MV-4-11 (cell line): ENCODE results near the gene STPG3.
"Not testable (repeated sequence)": the region's sequence is repeated elsewhere in the genome, so short reads cannot be mapped to it uniquely, and the experiment has no call there.

Experiments
- DNase-seq: peaks from one replicate; lab custom pipeline; 2025; lab: John Stamatoyannopoulos, UW

STPG3 gene

DNA sequence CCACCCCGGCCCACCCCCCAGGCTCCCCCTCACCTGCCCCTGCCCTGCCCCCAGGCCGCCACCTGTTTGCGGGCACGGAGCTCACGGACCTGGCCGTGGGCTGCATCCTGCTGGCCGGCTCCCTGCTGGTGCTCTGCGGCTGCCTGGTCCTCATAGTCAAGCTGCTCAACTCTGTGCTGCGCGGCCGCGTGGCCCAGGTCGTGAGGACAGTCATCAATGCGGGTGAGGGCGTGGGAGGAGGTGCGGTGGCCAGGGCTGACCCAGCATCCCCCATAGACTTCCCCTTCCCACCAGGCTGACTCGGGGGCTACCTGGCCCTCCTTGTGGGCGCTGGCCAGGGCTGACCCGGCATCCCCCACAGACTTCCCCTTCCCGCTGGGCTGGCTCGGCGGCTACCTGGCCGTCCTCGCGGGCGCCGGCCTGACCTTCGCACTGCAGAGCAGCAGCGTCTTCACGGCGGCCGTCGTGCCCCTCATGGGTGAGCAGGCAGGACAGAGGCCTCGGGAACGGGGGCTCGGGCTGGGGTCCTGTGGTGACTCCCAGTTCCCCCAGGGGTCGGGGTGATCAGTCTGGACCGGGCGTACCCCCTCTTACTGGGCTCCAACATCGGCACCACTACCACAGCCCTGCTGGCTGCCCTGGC lies 16.9 kb upstream of the STPG3 start:
- DNase-seq = no peak

DNA sequence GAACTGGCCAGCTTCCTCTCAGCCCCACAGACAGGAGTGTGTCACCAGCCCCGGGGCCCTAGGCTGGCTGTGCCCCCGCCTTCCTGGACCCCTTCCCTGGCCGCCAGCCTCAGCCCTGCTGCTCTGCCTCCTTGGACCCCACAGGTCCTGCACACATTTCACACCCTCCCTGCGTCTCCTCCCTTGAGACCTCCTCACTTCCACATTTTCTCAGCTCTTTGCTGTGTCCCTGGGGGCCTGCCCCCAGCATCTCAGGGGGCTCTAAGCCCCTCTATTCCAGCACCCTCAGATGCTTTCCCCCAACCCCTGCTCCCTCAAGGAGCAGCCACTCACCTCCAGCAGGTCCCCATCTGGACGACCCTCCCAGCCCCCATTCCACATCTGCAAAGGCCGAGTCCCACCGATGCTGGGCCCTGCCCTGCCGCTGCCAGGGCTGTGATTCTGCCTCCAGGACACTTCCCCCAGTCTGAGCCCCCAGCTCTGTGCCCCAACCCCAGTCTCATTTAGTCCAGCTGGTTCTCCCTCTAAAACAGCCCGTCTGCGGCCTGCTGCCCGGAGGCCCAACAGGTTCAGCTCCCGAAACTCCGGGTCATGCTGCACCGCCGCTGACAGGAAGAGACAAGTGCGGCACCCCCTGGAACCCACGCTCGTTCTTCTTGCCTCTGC lies 16.2 kb upstream of the STPG3 start:
- no peak for DNase-seq

DNA sequence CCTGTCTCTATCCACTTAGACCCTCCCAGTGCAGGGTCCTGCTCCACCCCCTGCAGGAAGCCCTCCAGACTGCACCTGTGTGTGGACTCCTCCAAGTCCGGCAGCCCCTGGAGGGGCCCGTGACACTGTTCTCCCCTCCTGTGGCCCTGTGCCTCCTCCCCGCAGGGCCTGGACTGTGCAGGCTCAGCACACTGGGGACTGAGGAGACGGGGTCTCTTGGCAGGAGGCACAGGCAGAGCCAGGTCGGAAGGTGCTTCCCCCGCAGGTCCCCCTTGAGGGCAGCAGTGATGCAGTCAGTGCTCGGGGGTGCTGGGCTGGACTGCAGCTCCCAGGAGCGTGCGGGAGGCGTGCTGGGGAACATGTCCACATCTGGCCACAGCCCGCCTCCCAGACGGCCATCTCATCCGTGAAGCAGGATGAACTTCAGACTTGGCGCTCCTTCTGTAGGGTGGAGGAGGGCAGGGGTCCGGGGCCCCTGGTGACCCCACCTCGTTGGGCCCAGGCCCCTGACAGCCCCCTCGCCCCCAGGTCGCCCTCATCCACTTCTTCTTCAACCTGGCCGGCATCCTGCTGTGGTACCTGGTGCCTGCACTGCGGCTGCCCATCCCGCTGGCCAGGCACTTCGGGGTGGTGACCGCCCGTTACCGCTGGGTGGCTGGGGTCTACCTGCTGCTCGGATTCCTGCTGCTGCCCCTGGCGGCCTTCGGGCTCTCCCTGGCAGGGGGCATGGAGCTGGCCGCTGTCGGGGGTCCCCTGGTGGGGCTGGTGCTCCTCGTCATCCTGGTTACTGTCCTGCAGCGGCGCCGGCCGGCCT lies 15.5 kb upstream of the STPG3 start:
- no peak for DNase-seq

DNA sequence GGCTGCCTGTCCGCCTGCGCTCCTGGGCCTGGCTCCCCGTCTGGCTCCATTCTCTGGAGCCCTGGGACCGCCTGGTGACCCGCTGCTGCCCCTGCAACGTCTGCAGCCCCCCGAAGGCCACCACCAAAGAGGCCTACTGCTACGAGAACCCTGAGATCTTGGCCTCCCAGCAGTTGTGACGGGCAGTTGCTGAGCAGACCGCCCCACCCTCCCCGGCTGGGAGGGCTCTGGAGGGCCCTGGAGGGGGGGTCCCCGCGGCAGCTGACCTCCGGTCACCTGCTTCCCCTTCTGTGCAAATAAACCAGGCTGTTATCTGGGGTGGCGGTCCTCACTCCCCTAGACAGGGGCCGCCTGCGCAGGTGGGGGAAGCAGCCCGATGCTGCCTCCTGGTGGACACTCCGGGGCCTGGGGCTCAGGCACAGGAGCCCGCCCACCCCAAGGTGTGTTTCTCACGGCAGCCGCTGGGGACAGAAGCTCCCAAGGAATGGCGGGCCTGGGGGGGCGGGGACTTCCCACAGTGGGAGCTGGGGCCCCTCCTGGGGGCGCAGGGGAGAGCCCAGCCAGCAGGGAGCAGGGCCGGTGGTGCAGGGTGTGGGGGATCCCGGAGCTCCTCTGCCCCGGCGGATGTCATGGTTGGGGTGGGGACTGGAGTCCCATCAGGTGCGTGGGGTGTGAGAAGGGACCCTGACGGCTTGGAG lies 14.7 kb upstream of the STPG3 start:
- peak; percentile 75 for DNase-seq

DNA sequence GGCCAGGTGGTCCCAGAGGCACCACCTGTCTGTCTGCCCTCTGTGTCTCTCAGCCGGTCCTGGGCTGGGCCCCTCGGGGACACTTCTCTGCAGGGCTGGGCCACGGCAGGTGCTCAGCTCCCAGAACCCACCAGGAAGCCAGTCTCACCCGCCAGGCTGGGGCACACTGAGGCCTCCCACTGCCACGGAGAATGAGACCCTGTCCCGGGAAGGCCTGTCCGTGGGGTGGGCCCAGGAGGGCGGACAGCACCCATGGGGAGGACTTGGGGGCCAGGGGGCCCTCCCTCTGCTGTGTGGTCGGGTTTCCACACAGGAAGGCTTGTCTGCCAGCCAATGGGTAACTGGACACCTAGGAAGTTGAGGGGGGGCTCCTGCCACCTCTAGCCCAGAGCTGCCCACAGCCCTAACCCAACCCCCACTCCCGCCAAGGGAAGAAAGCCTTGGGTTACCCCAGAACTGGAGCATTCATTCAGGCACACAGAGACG lies 14.1 kb upstream of the STPG3 start:
- DNase-seq = no peak

DNA sequence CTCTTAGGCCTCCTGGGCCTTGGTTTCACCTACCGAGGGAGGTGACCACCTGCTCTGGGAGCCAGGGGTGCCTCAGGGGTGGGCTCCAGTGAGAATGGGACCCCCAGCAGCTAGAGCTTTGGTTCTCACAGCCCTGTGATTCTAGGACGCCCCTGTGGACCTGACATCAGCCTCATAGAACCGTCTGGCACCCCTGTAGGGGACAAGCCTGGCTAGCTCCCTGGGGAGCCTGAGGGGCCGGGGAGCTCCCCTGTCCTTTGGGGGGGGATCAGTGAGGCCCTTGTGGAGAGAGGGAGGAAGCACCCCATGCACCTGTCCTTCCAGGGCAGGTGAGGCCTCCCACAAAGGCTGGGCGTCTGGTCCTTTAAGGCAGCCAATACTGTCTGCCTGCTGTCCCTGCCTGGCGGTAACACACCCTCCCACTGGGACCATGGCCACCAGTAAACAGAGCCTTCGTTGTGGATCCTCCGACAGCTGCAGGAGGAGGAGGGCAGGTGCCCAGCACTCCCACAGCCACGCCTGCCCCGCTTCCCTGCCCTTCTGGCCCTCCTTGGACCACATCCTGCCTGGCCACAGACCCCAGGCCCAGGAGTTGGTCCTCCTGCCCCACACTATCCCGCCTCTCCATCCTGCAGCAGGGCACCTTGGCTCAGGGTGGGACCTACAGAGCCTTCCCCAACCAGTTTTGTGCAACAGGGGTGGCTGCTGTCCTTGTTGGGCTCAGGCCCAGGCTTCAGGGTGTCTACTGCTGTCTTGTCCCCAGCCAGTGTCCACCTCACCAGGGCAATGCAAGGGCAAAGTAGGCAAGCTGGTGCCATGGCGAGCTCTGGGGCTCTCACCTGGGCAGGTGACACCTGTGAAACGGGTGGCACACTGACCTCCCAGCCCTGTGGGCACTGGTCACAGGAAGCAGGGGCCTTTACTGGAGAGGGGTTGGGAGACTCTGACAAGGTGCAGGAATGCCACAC lies 13.0 kb upstream of the STPG3 start:
- DNase-seq = no peak

DNA sequence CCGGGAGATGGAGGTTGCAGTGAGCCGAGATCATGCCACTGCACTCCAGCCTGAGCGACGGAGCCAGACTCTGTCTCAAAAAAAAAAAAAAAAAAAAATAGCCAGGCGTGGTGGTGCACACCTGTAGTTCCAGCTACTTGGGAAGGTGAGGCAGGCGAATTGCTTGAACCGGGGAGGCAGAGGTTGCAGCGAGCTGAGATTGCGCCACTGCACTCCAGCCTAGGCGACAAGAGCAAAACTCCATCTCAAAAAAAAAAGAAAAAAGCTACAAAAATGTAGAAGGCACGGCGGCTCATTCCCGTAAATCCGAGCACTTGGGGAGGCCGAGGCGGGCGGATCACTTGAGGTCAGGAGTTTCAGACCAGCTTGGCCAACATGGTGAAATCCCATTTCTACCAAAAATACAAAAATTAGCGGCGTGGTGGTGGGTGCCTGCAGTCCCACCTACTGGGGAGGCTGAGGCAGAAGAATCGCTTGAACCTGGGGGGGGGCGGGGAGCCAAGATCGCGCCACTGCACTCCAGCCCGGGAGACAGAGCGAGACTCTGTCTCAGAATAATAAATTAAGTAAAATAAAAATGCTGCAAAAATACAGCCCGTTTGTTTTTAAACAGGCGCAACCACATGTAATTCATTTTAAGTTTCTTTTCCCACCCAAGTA lies 11.4 kb upstream of the STPG3 start:
- not testable (repeated sequence) for DNase-seq

DNA sequence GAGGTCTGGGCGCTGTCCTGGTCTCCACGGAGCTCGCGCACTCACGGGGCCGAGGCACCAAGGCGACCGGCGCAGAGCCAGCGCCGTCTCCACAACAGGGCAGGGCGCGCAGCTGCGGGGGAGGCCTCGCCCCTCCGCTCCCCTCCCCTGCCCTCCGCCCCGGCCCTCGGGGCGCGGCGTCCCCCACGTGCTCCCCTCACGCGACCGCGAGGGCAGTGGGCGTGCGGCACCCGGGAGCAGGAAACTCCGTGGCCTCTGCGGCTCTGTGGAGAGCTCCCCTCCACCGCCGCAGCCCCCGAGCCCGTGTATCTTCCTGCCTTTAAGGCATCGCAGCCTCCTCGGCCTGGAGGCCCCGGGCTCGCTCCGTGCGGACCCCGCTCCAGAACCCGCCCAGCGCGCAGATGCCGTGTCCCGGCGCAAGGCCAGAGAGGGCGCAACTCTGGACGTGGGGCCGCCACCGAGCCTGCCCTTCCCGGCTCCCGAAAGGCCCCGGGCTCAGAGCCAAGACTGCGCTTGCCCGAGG lies 10.7 kb upstream of the STPG3 start:
- DNase-seq = peak; percentile 79

DNA sequence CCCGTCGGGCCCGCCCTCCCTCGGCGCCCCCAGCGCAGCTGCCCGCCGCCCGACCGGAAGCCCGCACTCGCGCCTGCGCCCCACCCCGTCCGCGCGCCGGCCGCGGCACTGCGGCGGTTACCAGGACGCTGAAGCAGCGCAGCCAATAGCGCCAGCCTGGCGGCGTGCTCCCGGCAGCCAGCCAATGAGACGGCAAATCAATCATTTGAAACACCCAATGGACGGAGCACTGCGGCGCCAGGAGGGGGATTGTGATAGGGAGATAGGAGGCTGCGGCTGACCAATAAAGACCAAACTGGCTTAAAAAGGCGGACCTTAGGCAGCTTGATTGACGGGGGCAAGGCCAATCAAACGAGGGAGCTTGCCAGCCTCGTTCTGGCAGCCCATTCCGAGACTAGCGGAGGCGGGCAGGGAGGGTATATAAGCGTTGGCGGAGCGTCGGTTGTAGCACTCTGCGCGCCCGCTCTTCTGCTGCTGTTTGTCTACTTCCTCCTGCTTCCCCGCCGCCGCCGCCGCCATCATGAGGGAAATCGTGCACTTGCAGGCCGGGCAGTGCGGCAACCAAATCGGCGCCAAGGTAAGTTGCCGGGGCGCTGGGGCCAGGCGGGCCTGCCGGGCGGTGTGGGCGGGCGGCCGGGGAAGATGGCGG lies 10.1 kb upstream of the STPG3 start, which contains the start of gene TUBB4B:
TUBB4B (plus strand) TSS at position 447 of the 649 bp plus-strand sequence; CDS start at position 521, 74 bp downstream.
- DNase-seq = peak; percentile 100

DNA sequence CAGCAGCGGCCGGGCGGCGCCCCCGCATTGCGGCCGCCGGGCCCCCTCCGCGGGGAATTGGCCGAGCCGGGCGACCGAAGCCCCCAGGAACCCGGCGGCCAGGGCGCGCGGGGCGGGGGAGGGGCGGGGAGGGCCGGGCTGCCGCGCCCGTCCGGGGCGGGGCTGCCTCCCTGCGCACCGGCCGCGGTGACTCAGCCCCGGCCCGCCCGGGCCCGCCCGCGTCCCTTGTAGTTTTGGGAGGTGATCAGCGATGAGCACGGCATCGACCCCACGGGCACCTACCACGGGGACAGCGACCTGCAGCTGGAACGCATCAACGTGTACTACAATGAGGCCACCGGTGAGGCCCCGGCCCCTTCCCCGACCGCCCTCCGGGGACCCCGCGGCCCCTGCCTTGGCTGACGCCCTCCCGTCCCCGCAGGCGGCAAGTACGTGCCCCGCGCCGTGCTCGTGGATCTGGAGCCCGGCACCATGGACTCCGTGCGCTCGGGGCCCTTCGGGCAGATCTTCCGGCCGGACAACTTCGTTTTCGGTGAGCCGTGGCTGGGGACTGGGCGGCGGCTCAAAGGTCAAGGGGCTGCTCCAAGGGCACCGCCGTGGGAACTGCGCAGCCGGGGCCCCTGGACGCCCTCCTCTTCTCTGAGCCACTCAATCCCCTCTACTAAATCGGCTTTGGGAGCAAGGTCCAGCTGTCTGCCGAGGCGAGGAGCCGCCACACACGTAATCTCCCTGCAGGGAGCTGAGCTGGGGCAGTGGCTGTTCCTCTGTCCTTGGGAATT lies 9.4 kb upstream of the STPG3 start:
- DNase-seq = peak; percentile 38

DNA sequence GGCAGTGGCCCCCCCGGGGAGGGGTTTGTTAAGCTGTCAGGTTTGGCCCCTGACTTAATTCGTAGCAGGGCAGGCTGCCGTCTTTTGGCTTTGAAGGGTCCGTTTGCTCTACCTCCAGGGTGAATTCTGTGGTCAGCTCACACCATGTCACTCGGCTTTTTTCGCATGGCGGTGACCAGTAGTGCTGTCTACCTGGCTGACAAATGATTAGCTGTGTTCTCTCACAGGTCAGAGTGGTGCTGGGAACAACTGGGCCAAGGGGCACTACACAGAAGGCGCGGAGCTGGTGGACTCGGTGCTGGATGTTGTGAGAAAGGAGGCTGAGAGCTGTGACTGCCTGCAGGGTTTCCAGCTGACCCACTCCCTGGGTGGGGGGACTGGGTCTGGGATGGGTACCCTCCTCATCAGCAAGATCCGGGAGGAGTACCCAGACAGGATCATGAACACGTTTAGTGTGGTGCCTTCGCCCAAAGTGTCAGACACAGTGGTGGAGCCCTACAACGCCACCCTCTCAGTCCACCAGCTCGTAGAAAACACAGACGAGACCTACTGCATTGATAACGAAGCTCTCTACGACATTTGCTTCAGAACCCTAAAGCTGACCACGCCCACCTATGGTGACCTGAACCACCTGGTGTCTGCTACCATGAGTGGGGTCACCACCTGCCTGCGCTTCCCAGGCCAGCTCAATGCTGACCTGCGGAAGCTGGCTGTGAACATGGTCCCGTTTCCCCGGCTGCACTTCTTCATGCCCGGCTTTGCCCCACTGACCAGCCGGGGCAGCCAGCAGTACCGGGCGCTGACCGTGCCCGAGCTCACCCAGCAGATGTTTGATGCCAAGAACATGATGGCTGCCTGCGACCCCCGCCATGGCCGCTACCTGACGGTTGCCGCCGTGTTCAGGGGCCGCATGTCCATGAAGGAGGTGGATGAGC lies 8.6 kb upstream of the STPG3 start:
- no peak for DNase-seq

DNA sequence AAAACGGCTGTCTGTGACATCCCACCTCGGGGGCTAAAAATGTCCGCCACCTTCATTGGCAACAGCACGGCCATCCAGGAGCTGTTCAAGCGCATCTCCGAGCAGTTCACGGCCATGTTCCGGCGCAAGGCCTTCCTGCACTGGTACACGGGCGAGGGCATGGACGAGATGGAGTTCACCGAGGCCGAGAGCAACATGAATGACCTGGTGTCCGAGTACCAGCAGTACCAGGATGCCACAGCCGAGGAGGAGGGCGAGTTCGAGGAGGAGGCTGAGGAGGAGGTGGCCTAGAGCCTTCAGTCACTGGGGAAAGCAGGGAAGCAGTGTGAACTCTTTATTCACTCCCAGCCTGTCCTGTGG lies 7.8 kb upstream of the STPG3 start:
- not testable (repeated sequence) for DNase-seq

DNA sequence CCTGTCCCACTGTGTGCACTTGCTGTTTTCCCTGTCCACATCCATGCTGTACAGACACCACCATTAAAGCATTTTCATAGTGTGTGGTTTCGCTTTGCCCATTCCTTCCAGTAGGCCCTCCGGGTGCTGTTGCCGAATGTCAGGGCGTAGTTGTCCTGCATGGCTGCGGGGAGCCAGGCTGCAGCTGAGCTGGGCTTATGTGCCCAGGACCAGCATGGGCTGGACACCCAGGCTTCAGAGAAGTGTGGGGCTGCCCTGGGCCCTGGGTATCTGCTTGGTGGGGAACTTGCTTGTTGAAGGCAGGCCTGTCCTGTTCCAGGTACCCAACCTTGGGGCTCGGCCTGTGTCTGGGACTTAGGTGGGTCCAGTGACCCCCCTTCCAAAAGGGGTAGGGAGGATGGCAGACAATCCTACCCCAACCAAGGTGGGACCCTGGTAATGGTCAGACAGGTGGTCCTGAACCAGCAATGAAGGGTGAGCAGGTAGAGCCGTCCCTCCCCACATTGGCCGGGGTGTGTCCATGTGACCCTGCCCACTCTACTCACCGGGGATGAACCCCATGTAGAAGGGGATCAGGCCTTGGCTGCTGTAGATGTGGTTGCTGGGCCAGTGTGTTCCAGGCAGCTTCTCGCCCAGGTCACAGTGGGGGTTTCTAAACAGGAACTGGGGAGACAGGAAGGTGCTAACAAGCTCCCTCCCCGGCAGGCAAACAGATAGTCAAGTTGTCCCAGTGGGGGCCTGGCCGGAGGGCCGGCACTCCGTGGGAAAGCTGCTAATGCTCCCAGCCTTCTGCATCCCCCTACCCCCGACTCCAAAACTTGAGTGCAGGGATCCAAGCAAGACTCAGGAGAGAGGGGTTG lies 7.2 kb upstream of the STPG3 start:
- DNase-seq = no peak

DNA sequence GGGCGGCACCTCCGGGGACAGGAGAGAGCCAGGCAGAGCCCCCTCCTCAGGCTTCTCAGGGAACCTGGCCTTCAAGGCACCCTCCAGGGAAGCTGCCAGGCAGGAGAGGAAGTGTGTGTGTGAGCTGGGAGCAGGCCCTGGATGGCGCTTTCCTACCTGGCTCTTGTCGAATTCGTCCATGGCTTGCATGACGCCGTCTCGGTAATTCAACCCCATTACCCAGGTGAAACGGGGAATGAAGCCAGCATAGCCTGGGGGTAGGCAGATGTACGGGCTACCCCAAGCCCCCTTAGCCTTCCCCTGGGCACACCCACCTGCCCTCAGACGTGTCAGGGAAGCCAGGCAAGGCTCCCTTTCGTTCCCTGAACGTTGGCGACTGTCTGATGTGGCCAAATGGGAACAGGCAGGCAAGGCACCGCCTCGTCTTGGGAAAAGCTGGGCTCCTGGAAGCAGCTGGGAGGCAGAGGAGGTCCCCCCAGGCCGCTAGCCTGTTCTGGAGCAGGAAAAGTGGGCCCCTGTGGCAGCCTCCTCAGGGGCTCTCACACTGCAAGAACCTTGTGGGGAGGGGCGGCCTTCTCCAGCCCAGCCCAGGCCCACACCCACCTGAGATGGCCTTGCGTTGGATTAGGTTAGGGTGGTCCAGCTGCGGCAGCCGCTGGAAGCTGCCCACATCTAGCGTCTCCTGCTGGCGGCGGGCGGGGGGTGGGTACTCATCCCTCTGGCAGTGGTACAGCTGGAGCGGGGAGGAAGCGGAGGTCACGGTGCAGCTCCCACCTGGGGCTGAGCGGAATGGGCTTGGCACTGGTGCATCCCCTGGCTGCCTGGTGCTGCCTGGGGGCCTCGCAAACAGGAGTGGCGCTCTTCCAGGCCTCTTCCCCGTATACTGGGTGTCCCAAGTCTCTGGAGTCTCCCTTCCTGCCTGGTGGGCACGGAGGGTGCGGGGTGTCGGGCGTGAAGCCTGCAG lies 6.3 kb upstream of the STPG3 start:
- no peak for DNase-seq
